ENCODE data around the gene ARFIP1. TPM values are rescaled to one million over a fixed set of nuclear protein-coding genes. Genes with fewer than 3 reads are reported as not detected.

ARFIP1 gene
- total RNA-seq, 1 experiment from 2014 or later, result 26.7 TPM

DNA sequence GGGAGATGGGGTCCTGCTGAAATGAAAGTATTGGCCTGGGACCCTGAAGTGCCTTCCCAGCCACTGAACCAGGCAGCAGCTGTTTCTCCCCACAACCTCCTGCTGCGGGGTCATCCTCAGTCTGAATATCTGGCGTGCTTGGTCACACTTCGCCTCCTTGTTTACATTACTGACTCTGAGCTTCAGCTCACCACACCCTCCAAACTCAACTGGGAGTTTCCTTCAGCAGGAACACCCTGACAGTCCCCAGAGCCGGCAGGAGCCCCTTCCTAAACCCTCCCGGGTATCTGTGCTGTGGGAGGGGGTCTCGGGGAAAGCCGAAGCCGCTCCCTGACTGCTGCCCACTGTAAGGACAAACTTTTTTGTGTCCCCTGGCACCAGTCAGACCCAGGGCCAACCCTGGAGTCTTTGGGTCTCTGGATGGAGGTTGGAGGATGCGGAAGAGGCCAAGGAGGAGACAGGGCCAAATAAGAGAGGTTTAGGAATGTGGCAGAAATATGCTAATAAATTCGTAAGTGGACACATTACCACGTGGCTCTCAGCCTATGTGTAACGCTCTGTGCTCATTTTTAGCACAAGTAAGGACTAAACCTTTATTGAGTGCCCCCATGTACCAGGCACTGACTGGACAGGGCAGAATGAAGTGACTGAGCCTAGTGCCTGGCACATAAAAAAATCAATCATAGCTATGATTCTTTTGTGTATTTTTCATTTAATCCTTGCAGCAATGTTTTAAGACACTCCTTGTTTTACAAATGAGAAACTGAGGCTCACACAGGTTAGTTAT is 177.1 kb downstream of the ARFIP1 start:
- ChIA-PET POLR2A (interaction anchor here (0.6 to 0.7 kb wide), 2 partner anchors 14 to 31 kb away, joined by 3 read pairs; no protein-coding TSS in a partner anchor), CTCF (no interaction called here)
- intact Hi-C loops (cut with micrococcal nuclease), result no loop called here
- H3K27ac Mint-ChIP-seq (ENCODE audit: low read depth, unreplicated experiment), result no peak overlapping the region
- H3K4me3 Mint-ChIP-seq (ENCODE audit: unreplicated experiment), result no peak overlapping the region
- H3K36me3 Mint-ChIP-seq (ENCODE audit: insufficient read depth, unreplicated experiment), result peaks cover 7% of the 10 kb centered on the region
- H3K4me1 Mint-ChIP-seq (ENCODE audit: insufficient read depth, unreplicated experiment), result no peaks in the 10 kb centered on the region
- TF ChIP-seq, protein P1, sequence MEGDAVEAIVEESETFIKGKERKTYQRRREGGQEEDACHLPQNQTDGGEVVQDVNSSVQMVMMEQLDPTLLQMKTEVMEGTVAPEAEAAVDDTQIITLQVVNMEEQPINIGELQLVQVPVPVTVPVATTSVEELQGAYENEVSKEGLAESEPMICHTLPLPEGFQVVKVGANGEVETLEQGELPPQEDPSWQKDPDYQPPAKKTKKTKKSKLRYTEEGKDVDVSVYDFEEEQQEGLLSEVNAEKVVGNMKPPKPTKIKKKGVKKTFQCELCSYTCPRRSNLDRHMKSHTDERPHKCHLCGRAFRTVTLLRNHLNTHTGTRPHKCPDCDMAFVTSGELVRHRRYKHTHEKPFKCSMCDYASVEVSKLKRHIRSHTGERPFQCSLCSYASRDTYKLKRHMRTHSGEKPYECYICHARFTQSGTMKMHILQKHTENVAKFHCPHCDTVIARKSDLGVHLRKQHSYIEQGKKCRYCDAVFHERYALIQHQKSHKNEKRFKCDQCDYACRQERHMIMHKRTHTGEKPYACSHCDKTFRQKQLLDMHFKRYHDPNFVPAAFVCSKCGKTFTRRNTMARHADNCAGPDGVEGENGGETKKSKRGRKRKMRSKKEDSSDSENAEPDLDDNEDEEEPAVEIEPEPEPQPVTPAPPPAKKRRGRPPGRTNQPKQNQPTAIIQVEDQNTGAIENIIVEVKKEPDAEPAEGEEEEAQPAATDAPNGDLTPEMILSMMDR (IDR thresholded peaks at IDR 0.05; ENCODE audit: unreplicated experiment), result no peak
- H3K27me3 Mint-ChIP-seq (ENCODE audit: insufficient read depth, unreplicated experiment), result no peaks in the 10 kb centered on the region
- H3K9me3 Mint-ChIP-seq (ENCODE audit: unreplicated experiment), result no peaks in the 10 kb centered on the region
- no TSS peak for BruUV-seq (replicated peaks)
- DNase-seq (ENCODE audit: unreplicated experiment), result no peak

DNA sequence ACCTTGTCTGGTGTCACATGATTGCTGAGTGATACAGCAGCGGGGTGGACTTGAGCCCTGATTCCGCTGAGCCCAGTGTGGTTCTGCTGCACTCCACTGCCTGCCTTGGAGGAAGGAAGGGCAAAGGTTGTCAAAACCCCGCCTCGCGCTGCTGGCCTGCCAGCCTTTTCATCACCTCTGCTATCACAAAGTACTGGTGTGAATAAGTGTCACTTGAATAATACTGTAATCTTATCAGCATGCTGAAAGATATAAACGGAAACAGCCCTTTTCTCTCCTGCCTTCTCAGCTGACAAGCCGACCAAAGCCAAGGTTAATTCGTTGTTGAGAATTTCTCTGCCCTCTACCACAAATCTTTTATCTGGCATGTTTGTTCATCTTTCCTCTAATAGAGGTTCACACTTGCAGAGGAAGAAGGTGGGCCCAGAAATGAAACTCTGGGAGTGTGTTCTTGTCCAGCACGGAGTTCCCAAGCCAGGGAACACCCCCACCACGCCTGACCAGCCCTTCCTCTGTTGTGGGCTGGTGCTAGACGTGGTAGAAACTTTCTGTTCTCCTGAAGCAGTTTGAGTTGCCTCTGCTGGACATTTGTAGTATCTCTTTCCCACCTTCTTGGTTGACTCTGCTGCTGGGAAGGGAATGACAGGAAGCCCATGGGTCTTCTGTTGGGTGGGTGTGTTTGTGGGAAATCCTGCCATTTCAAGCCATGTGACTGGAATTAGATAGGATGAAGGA is 177.8 kb downstream of the ARFIP1 start:
- Mint-ChIP-seq H3K27ac (ENCODE audit: low read depth, unreplicated experiment) (no peak overlapping the region), H3K27me3 (ENCODE audit: insufficient read depth, unreplicated experiment) (no peaks in the 10 kb centered on the region), H3K4me3 (ENCODE audit: unreplicated experiment) (no peak overlapping the region), H3K4me1 (ENCODE audit: insufficient read depth, unreplicated experiment) (no peaks in the 10 kb centered on the region), H3K9me3 (ENCODE audit: unreplicated experiment) (no peaks in the 10 kb centered on the region), H3K36me3 (ENCODE audit: insufficient read depth, unreplicated experiment) (peaks cover 10% of the 10 kb centered on the region)
- TF ChIP-seq, protein P1 (IDR thresholded peaks at IDR 0.05; ENCODE audit: unreplicated experiment), result no peak
- ChIA-PET CTCF (no interaction called here), POLR2A (interaction anchor here (0.7 kb wide), 1 partner anchor 15 kb away, joined by 3 read pairs; no protein-coding TSS in a partner anchor)
- DNase-seq (ENCODE audit: unreplicated experiment), result no peak
- BruUV-seq (replicated peaks), result no TSS peak
- intact Hi-C loops (cut with micrococcal nuclease), result no loop called here

GRCh38 chr4:152959080-152959479 is 179.3 kb downstream of the ARFIP1 start:
- Mint-ChIP-seq H3K4me3 (ENCODE audit: unreplicated experiment) (no peak overlapping the region), H3K36me3 (ENCODE audit: insufficient read depth, unreplicated experiment) (peaks cover 10% of the 10 kb centered on the region), H3K27ac (ENCODE audit: low read depth, unreplicated experiment) (no peak overlapping the region), H3K27me3 (ENCODE audit: insufficient read depth, unreplicated experiment) (no peaks in the 10 kb centered on the region), H3K4me1 (ENCODE audit: insufficient read depth, unreplicated experiment) (no peaks in the 10 kb centered on the region), H3K9me3 (ENCODE audit: unreplicated experiment) (no peaks in the 10 kb centered on the region)
- POLR2A ChIA-PET, result interaction anchor here (0.9 to 1.9 kb wide), 2 partner anchors 9 to 10 kb away, joined by 3 to 5 read pairs; no protein-coding TSS in a partner anchor
- BruUV-seq (replicated peaks), result no TSS peak
- CTCF ChIA-PET, result interaction anchor here (0.9 kb wide), 1 partner anchor 107 kb away, joined by 3 read pairs; no protein-coding TSS in a partner anchor
- TF ChIP-seq, protein P1 (IDR thresholded peaks at IDR 0.05; ENCODE audit: unreplicated experiment), result no peak
- no peak for DNase-seq (ENCODE audit: unreplicated experiment)
- intact Hi-C loops (cut with micrococcal nuclease), result no loop called here

GRCh38 chr4:152960082-152960481 is 180.3 kb downstream of the ARFIP1 start:
- peaks cover 10% of the 10 kb centered on the region for H3K36me3 Mint-ChIP-seq (ENCODE audit: insufficient read depth, unreplicated experiment)
- POLR2A ChIA-PET, result interaction anchor here (0.8 to 1.9 kb wide), 2 partner anchors 8 to 38 kb away, joined by 5 to 6 read pairs; no protein-coding TSS in a partner anchor
- no peaks in the 10 kb centered on the region for H3K4me1 Mint-ChIP-seq (ENCODE audit: insufficient read depth, unreplicated experiment)
- CTCF ChIA-PET, result no interaction called here
- no peak overlapping the region for H3K4me3 Mint-ChIP-seq (ENCODE audit: unreplicated experiment)
- TF ChIP-seq, protein P1 (IDR thresholded peaks at IDR 0.05; ENCODE audit: unreplicated experiment), result no peak
- no peaks in the 10 kb centered on the region for H3K9me3 Mint-ChIP-seq (ENCODE audit: unreplicated experiment)
- H3K27me3 Mint-ChIP-seq (ENCODE audit: insufficient read depth, unreplicated experiment), result no peaks in the 10 kb centered on the region
- no TSS peak for BruUV-seq (replicated peaks)
- H3K27ac Mint-ChIP-seq (ENCODE audit: low read depth, unreplicated experiment), result no peak overlapping the region
- DNase-seq (ENCODE audit: unreplicated experiment), result no peak
- intact Hi-C loops (cut with micrococcal nuclease), result no loop called here
